HCT116 (cell line): ENCODE data around the gene COPE. TPM values are rescaled to one million over a fixed set of nuclear protein-coding genes. Genes with fewer than 3 reads are reported as not detected.

Experiments
- ATAC-seq: fragments of 200-7000 bp; cut with Tn5 transposase; 2 replicates; pipeline ENCODE4 v1.9.1; 2020; ENCODE audit warnings: mild to moderate bottlenecking, moderate library complexity
- BruUV-seq: library from RNA; stranded (reverse); fragments of 400-500 nt; replicated peaks from 2 replicates; lab custom pipeline; 2021; lab: Mats Ljungman, UMichigan
- CTCF ChIA-PET: fragments of 300-600 bp; sonication (Branson Sonifier 250); formaldehyde crosslinking; loops from one replicate; lab custom pipeline; 2021; ENCODE audit warnings: antibody characterized with exemption; lab: Charles Lee
- POLR2A ChIA-PET: fragments of 300-600, 350-600 bp; sonication (Branson Sonifier 250); formaldehyde crosslinking; loops from one replicate; lab custom pipeline; 2021; ENCODE audit warnings: antibody characterized with exemption; lab: Charles Lee
- RAD21 ChIA-PET, 2 experiments: fragments of 300-600 bp; sonication (Branson Sonifier 250); formaldehyde crosslinking; loops; one replicate each; lab custom pipeline; 2023; ENCODE audit warnings: low total read pairs in 2 of 2; ENCODE audit not compliant: uncharacterized antibody in 2 of 2, unreplicated experiment in 2 of 2, low non-redundant PET in 1 of 2; lab: Charles Lee
- DNase-seq: peaks from one replicate; pipeline ENCODE4 v3.0.0-alpha.2; 2010; ENCODE audit warnings: low read depth, low spot score
- H2AFZ ChIP-seq: fragments of 200-600 bp; shearing (Covaris generic), sonication (generic); 2 replicates; pipeline ENCODE4 v1.6.1; 2017; ENCODE audit warnings: low read depth, mixed run types, mixed read lengths, antibody characterized with exemption, low read length; ENCODE audit not compliant: poor library complexity, severe bottlenecking
- H3K27ac ChIP-seq: 2 replicates; pipeline ENCODE4 v1.5.1; 2012; ENCODE audit warnings: low read depth, low read length
- H3K27me3 ChIP-seq: fragments of 200-600 bp; sonication (generic); 2 replicates; pipeline ENCODE4 v1.6.1; 2016; ENCODE audit warnings: mixed run types, low read length, mixed read lengths; ENCODE audit not compliant: insufficient read depth
- H3K36me3 ChIP-seq, 2 experiments: fragments of 200-500 bp in 1 of 2; fragments of 200-600 bp in 1 of 2; sonication (Bioruptor generic) in 1 of 2; sonication (generic) in 1 of 2; 2 replicates each; pipeline versions ENCODE4 v1.5.1 to v1.6.1; 2014 to 2016; ENCODE audit warnings: low read length in 2 of 2, inconsistent platforms in 1 of 2, mixed read lengths in 1 of 2, mixed run types in 1 of 2; ENCODE audit not compliant: insufficient read depth in 2 of 2, control insufficient read depth in 1 of 2
- H3K4me1 ChIP-seq, 2 experiments: fragments of 200-600 bp in 1 of 2; sonication (generic) in 1 of 2; 2 replicates each; pipeline versions ENCODE4 v1.5.1 to v1.6.1; 2012 to 2017; ENCODE audit warnings: low read length in 2 of 2, inconsistent platforms in 1 of 2, mild to moderate bottlenecking in 1 of 2, mixed read lengths in 1 of 2, mixed run types in 1 of 2, moderate library complexity in 1 of 2; ENCODE audit not compliant: insufficient read depth in 2 of 2, control insufficient read depth in 1 of 2
- H3K4me2 ChIP-seq: fragments of 200-600 bp; sonication (generic); 2 replicates; pipeline ENCODE4 v1.6.1; 2017; ENCODE audit warnings: mixed run types, low read length, mixed read lengths
- H3K4me3 ChIP-seq, 2 experiments: fragments of 200-600 bp in 1 of 2; sonication (generic) in 1 of 2; replicated peaks in 1 of 2; 2 replicates each; pipeline ENCODE4 v1.5.1; 2011 to 2016; ENCODE audit warnings: low read length in 2 of 2, control low read depth in 1 of 2, low read depth in 1 of 2, mild to moderate bottlenecking in 1 of 2, mixed read lengths in 1 of 2, mixed run types in 1 of 2
- H3K79me2 ChIP-seq: fragments of 200-600 bp; sonication (generic); 2 replicates; pipeline ENCODE4 v1.6.1; 2017; ENCODE audit warnings: mild to moderate bottlenecking, mixed run types, low read length, moderate library complexity, mixed read lengths; ENCODE audit not compliant: insufficient read depth
- H3K9ac ChIP-seq: fragments of 200-600 bp; sonication (generic); 2 replicates; pipeline ENCODE4 v1.6.1; 2016; ENCODE audit warnings: low read length, mixed read lengths
- H3K9me2 ChIP-seq: fragments of 200-600 bp; sonication (generic), shearing (Covaris generic); 2 replicates; pipeline ENCODE4 v1.6.1; 2017; ENCODE audit warnings: mixed run types, mild to moderate bottlenecking, moderate library complexity; ENCODE audit not compliant: insufficient read depth
- H3K9me3 ChIP-seq, 2 experiments: fragments of 200-500 bp in 1 of 2; fragments of 200-600 bp in 1 of 2; sonication (Bioruptor generic) in 1 of 2; sonication (generic) in 1 of 2; 2 replicates each; pipeline ENCODE4 v1.6.1; 2014 to 2017; ENCODE audit warnings: low read length in 2 of 2, mixed read lengths in 2 of 2, inconsistent platforms in 1 of 2, low read depth in 1 of 2, mild to moderate bottlenecking in 1 of 2, mixed run types in 1 of 2, moderate library complexity in 1 of 2; ENCODE audit not compliant: control insufficient read depth in 1 of 2, insufficient read depth in 1 of 2
- H4K20me1 ChIP-seq: fragments of 200-600 bp; sonication (generic), shearing (Covaris generic); 2 replicates; pipeline ENCODE4 v1.6.1; 2017; ENCODE audit warnings: mixed run types, mild to moderate bottlenecking, moderate library complexity; ENCODE audit not compliant: insufficient read depth
- RAD21 ChIP-seq: IDR thresholded peaks from 2 replicates; pipeline ENCODE4 v1.6.1; 2012; ENCODE audit warnings: low read depth, mild to moderate bottlenecking
- TCF7L2 ChIP-seq: IDR thresholded peaks from 2 replicates; pipeline ENCODE4 v1.7.0; 2011; ENCODE audit warnings: borderline replicate concordance, inconsistent platforms; ENCODE audit not compliant: insufficient read depth, insufficient read length; ENCODE audit errors: extremely low read depth
- YY1 ChIP-seq: IDR thresholded peaks from 2 replicates; pipeline ENCODE4 v1.6.1; 2011; ENCODE audit warnings: low read length, low read depth, moderate library complexity, mild to moderate bottlenecking; ENCODE audit not compliant: insufficient replicate concordance; ENCODE audit errors: extremely low read depth
- ZFX ChIP-seq: fragments of 450-650 bp; IDR thresholded peaks from 2 replicates; pipeline ENCODE4 v1.6.1; 2017
- ZNF274 ChIP-seq: fragments of 200-500 bp; sonication (Bioruptor generic); IDR thresholded peaks from 2 replicates; pipeline ENCODE4 v1.6.1; 2014; ENCODE audit warnings: mild to moderate bottlenecking, low read depth, low read length, inconsistent platforms
- intact Hi-C: fragments of 100-400 bp; cut with micrococcal nuclease; formaldehyde crosslinking; loops from 2 replicates; pipeline ENCODE4 v1.10.0; 2022
- total RNA-seq: library from RNA; stranded (reverse); gene quantifications from one replicate; pipeline ENCODE4 v1.2.1, GENCODE V29; 2021; ENCODE audit not compliant: unreplicated experiment
- TF ChIP-seq, protein P1 (sequence below): IDR thresholded peaks from 2 replicates; pipeline ENCODE4 v1.6.1; 2012
- TF ChIP-seq, protein P2 (sequence below): IDR thresholded peaks from 2 replicates; pipeline ENCODE4 v1.6.1; 2012; ENCODE audit warnings: low read depth

Gene COPE
- total RNA-seq, 1 experiment from 2014 or later, result 263 TPM

DNA sequence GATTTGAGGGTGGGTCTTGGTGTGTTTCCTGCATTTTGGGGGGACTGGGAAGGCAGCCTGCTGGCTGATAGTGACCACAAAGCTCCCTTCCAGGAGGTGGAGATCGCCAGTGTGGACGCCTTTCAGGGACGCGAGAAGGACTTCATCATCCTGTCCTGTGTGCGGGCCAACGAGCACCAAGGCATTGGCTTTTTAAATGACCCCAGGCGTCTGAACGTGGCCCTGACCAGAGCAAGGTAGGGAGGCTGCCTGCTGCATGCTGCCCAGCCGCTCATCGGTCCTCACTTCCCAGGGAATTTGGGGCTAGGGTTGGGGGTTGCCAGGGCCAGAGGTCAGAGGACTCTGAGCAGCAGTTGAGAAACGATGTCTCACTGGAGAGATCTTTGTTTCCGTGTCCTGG lies 57.3 kb downstream of the COPE start:
- Histone ChIP-seq H4K20me1 (no peaks in the 10 kb centered on the region), H3K27ac (no peak overlapping the region), H3K9ac (no peak overlapping the region), H3K4me2 (no peak overlapping the region)
- RAD21 ChIA-PET, result no interaction called here
- no peak for TF ChIP-seq RAD21
- TF ChIP-seq, all 23 proteins: peak for 0
- no peak overlapping the region for H3K4me3 ChIP-seq
- no TSS peak for BruUV-seq
- peaks cover 57 to 80% of the 10 kb centered on the region in 2 experiments for H3K36me3 ChIP-seq
- peaks cover 0 to 2% of the 10 kb centered on the region in 2 experiments; a peak in 1 of 4 replicates for H3K4me1 ChIP-seq
- no peak for DNase-seq
- H3K9me3 ChIP-seq, result no peaks in the 10 kb centered on the region
- intact Hi-C loops, result no loop called here
- no peak for ATAC-seq
- CTCF ChIA-PET, result no interaction called here
- POLR2A ChIA-PET, result no interaction called here
- H3K9me2 ChIP-seq, result no peaks in the 10 kb centered on the region
- peaks cover 26% of the 10 kb centered on the region; the same call in 1 of the 2 replicates for H3K79me2 ChIP-seq
- H3K27me3 ChIP-seq, result no peaks in the 10 kb centered on the region
- H2AFZ ChIP-seq, result no peak overlapping the region

DNA sequence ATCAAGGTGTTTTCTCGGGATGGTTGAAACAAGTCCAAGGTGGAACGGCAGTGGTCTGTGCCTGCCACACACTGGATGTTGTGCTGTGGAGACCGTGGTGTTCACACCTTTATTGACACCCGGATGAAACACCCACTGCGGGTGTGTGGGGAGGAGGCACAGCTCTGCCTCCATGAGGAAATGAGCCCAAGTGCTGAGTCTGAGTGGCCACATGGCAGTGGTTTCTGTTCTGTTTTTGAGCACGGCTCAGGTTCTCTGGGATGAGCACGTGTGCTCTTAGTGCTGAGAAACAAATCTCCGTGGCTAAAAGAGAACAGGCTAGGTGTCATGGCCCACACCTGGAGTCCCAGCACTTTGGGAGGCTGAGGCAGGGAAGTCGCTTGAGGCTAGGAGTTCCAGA lies 58.0 kb downstream of the COPE start:
- intact Hi-C loops, result no loop called here
- DNase-seq (no peak), ATAC-seq (no peak)
- Histone ChIP-seq H3K4me3 (no peak overlapping the region), H3K9ac (no peak overlapping the region), H3K4me2 (no peak overlapping the region), H4K20me1 (no peaks in the 10 kb centered on the region), H3K36me3 (peaks cover 61 to 80% of the 10 kb centered on the region in 2 experiments), H3K4me1 (peaks cover 0 to under 1% of the 10 kb centered on the region in 2 experiments; a peak in 1 of 4 replicates), H3K27me3 (no peaks in the 10 kb centered on the region), H3K79me2 (peaks cover 33% of the 10 kb centered on the region; the same call in 1 of the 2 replicates), H3K9me2 (no peaks in the 10 kb centered on the region), H3K9me3 (no peaks in the 10 kb centered on the region), H3K27ac (no peak overlapping the region), H2AFZ (no peak overlapping the region)
- ChIA-PET CTCF (no interaction called here), POLR2A (interaction anchor here (0.6 kb wide), 1 partner anchor 188 kb away, joined by 3 read pairs; no protein-coding TSS in a partner anchor), RAD21 (no interaction called here)
- TF ChIP-seq YY1 (no peak), ZFX (no peak), TCF7L2 (no peak), ZNF274 (no peak)
- TF ChIP-seq, protein P1, sequence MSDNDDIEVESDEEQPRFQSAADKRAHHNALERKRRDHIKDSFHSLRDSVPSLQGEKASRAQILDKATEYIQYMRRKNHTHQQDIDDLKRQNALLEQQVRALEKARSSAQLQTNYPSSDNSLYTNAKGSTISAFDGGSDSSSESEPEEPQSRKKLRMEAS, result no peak
- TF ChIP-seq, protein P2, sequence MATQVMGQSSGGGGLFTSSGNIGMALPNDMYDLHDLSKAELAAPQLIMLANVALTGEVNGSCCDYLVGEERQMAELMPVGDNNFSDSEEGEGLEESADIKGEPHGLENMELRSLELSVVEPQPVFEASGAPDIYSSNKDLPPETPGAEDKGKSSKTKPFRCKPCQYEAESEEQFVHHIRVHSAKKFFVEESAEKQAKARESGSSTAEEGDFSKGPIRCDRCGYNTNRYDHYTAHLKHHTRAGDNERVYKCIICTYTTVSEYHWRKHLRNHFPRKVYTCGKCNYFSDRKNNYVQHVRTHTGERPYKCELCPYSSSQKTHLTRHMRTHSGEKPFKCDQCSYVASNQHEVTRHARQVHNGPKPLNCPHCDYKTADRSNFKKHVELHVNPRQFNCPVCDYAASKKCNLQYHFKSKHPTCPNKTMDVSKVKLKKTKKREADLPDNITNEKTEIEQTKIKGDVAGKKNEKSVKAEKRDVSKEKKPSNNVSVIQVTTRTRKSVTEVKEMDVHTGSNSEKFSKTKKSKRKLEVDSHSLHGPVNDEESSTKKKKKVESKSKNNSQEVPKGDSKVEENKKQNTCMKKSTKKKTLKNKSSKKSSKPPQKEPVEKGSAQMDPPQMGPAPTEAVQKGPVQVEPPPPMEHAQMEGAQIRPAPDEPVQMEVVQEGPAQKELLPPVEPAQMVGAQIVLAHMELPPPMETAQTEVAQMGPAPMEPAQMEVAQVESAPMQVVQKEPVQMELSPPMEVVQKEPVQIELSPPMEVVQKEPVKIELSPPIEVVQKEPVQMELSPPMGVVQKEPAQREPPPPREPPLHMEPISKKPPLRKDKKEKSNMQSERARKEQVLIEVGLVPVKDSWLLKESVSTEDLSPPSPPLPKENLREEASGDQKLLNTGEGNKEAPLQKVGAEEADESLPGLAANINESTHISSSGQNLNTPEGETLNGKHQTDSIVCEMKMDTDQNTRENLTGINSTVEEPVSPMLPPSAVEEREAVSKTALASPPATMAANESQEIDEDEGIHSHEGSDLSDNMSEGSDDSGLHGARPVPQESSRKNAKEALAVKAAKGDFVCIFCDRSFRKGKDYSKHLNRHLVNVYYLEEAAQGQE, result no peak
- BruUV-seq, result no TSS peak
